Measurements from ENCODE around the gene ARHGEF28. TPM values are rescaled to one million over a fixed set of nuclear protein-coding genes. Genes with fewer than 3 reads are reported as not detected.

The ARHGEF28 gene
- total RNA-seq, 1 donor from 2014 or later, result 44.9 TPM

GRCh38 chr5:73835726-73836125 is 209.7 kb downstream of the ARHGEF28 start:
- H3K27ac Mint-ChIP-seq (ENCODE audit: unreplicated experiment), result no peak overlapping the region
- no peak overlapping the region for H3K4me3 Mint-ChIP-seq (ENCODE audit: unreplicated experiment)
- DNase-seq (ENCODE audit: extremely low spot score, unreplicated experiment), result no peak
- no peaks in the 10 kb centered on the region for H3K4me1 Mint-ChIP-seq (ENCODE audit: unreplicated experiment)
- no peaks in the 10 kb centered on the region for H3K27me3 Mint-ChIP-seq (ENCODE audit: unreplicated experiment)
- H3K36me3 Mint-ChIP-seq (ENCODE audit: unreplicated experiment), result peaks cover 43% of the 10 kb centered on the region
- peaks cover 14% of the 10 kb centered on the region for H3K9me3 Mint-ChIP-seq (ENCODE audit: unreplicated experiment)
- TF ChIP-seq CTCF (IDR thresholded peaks at IDR 0.05), result no peak

GRCh38 chr5:73836607-73837006 is 210.6 kb downstream of the ARHGEF28 start:
- Mint-ChIP-seq H3K4me3 (ENCODE audit: unreplicated experiment) (no peak overlapping the region), H3K27ac (ENCODE audit: unreplicated experiment) (no peak overlapping the region), H3K9me3 (ENCODE audit: unreplicated experiment) (peaks cover 14% of the 10 kb centered on the region), H3K27me3 (ENCODE audit: unreplicated experiment) (no peaks in the 10 kb centered on the region), H3K36me3 (ENCODE audit: unreplicated experiment) (peaks cover 48% of the 10 kb centered on the region), H3K4me1 (ENCODE audit: unreplicated experiment) (no peaks in the 10 kb centered on the region)
- TF ChIP-seq CTCF (IDR thresholded peaks at IDR 0.05), result no peak
- DNase-seq (ENCODE audit: extremely low spot score, unreplicated experiment), result no peak

GRCh38 chr5:73838901-73839300 is 212.9 kb downstream of the ARHGEF28 start:
- peaks cover 14% of the 10 kb centered on the region for H3K9me3 Mint-ChIP-seq (ENCODE audit: unreplicated experiment)
- no peak for DNase-seq (ENCODE audit: extremely low spot score, unreplicated experiment)
- peaks cover 40% of the 10 kb centered on the region for H3K36me3 Mint-ChIP-seq (ENCODE audit: unreplicated experiment)
- peaks cover under 1% of the 10 kb centered on the region for H3K4me1 Mint-ChIP-seq (ENCODE audit: unreplicated experiment)
- no peak overlapping the region for H3K4me3 Mint-ChIP-seq (ENCODE audit: unreplicated experiment)
- no peak overlapping the region for H3K27ac Mint-ChIP-seq (ENCODE audit: unreplicated experiment)
- no peaks in the 10 kb centered on the region for H3K27me3 Mint-ChIP-seq (ENCODE audit: unreplicated experiment)
- TF ChIP-seq CTCF (IDR thresholded peaks at IDR 0.05), result no peak

GRCh38 chr5:73841641-73842040 is 215.6 kb downstream of the ARHGEF28 start:
- H3K9me3 Mint-ChIP-seq (ENCODE audit: unreplicated experiment), result peaks cover 8% of the 10 kb centered on the region
- H3K4me3 Mint-ChIP-seq (ENCODE audit: unreplicated experiment), result no peak overlapping the region
- no peak for TF ChIP-seq CTCF (IDR thresholded peaks at IDR 0.05)
- no peaks in the 10 kb centered on the region for H3K27me3 Mint-ChIP-seq (ENCODE audit: unreplicated experiment)
- H3K4me1 Mint-ChIP-seq (ENCODE audit: unreplicated experiment), result peaks cover 5% of the 10 kb centered on the region
- H3K36me3 Mint-ChIP-seq (ENCODE audit: unreplicated experiment), result peaks cover 30% of the 10 kb centered on the region
- H3K27ac Mint-ChIP-seq (ENCODE audit: unreplicated experiment), result no peak overlapping the region
- no peak for DNase-seq (ENCODE audit: extremely low spot score, unreplicated experiment)

- DNase-seq (ENCODE audit: extremely low spot score, unreplicated experiment), result no peak
- Mint-ChIP-seq H3K27ac (ENCODE audit: unreplicated experiment) (no peak overlapping the region), H3K36me3 (ENCODE audit: unreplicated experiment) (peaks cover 21% of the 10 kb centered on the region), H3K9me3 (ENCODE audit: unreplicated experiment) (no peaks in the 10 kb centered on the region), H3K4me3 (ENCODE audit: unreplicated experiment) (no peak overlapping the region), H3K4me1 (ENCODE audit: unreplicated experiment) (peaks cover 19% of the 10 kb centered on the region), H3K27me3 (ENCODE audit: unreplicated experiment) (no peaks in the 10 kb centered on the region)
- no peak for TF ChIP-seq CTCF (IDR thresholded peaks at IDR 0.05)
Measured at GRCh38 chr5:73844165-73844564, 218.2 kb downstream of the ARHGEF28 start.

All from osteocyte (in vitro differentiated cells).